Measurements from ENCODE around the gene TPRG1.

DNA sequence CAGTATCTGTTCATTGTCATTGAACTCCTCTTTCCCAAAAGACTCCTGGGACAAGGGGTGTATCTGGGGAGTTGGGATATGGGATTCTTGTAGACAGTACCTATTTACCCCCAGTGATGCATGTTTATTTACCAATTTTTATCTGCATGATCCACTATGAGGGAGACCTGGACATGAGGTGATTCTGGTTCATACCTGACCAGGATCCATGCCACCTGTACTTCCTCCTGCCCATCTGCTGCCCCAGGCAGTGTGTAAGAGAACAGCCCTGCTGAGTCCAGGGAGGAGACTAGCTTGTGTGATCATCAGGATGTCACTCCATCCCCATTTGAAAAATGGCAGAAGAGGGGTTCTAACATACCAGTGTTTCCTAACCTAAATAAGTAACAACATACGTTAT lies 3.1 kb upstream of the TPRG1 start:
- TF ChIP-seq, protein P1, sequence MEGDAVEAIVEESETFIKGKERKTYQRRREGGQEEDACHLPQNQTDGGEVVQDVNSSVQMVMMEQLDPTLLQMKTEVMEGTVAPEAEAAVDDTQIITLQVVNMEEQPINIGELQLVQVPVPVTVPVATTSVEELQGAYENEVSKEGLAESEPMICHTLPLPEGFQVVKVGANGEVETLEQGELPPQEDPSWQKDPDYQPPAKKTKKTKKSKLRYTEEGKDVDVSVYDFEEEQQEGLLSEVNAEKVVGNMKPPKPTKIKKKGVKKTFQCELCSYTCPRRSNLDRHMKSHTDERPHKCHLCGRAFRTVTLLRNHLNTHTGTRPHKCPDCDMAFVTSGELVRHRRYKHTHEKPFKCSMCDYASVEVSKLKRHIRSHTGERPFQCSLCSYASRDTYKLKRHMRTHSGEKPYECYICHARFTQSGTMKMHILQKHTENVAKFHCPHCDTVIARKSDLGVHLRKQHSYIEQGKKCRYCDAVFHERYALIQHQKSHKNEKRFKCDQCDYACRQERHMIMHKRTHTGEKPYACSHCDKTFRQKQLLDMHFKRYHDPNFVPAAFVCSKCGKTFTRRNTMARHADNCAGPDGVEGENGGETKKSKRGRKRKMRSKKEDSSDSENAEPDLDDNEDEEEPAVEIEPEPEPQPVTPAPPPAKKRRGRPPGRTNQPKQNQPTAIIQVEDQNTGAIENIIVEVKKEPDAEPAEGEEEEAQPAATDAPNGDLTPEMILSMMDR (IDR thresholded peaks at IDR 0.05), result no peak
- TF ChIP-seq POLR2A (IDR thresholded peaks at IDR 0.05), result no peak
- TF ChIP-seq POLR2AphosphoS5 (IDR thresholded peaks at IDR 0.05; ENCODE audit: insufficient read depth in 1 of 2, low read depth in 1 of 2), result no peak

Measured in vagina (tissue), 2 donors.